ENCODE data around the gene SLFN14.

The SLFN14 gene

GRCh38 chr17:35515027-35515426, 45.6 kb downstream of the SLFN14 start:
- H4K20me1 ChIP-seq (ENCODE audit: insufficient read depth, low read length), result no peaks in the 10 kb centered on the region
- no peaks in the 10 kb centered on the region for H3K79me2 ChIP-seq (ENCODE audit: insufficient read depth, low read length)
- H3K9ac ChIP-seq (ENCODE audit: low read length), result no peak overlapping the region
- H3K4me2 ChIP-seq (ENCODE audit: low read length), result no peak overlapping the region
- H3K27ac ChIP-seq (ENCODE audit: low read depth, low read length, poor library complexity, severe bottlenecking), result no peak overlapping the region
- TF ChIP-seq, protein P1, sequence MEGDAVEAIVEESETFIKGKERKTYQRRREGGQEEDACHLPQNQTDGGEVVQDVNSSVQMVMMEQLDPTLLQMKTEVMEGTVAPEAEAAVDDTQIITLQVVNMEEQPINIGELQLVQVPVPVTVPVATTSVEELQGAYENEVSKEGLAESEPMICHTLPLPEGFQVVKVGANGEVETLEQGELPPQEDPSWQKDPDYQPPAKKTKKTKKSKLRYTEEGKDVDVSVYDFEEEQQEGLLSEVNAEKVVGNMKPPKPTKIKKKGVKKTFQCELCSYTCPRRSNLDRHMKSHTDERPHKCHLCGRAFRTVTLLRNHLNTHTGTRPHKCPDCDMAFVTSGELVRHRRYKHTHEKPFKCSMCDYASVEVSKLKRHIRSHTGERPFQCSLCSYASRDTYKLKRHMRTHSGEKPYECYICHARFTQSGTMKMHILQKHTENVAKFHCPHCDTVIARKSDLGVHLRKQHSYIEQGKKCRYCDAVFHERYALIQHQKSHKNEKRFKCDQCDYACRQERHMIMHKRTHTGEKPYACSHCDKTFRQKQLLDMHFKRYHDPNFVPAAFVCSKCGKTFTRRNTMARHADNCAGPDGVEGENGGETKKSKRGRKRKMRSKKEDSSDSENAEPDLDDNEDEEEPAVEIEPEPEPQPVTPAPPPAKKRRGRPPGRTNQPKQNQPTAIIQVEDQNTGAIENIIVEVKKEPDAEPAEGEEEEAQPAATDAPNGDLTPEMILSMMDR (IDR thresholded peaks at IDR 0.05; ENCODE audit: low read length), result no peak
- TF ChIP-seq EZH2 (IDR thresholded peaks at IDR 0.05; ENCODE audit: borderline replicate concordance, low read length), result no peak
- no peak overlapping the region for H2AFZ ChIP-seq (ENCODE audit: low read length)
- no peaks in the 10 kb centered on the region for H3F3A ChIP-seq (ENCODE audit: insufficient read depth, low read length)
- H3K27me3 ChIP-seq (ENCODE audit: insufficient read depth, low read length), result no peaks in the 10 kb centered on the region
- no peaks in the 10 kb centered on the region for H3K9me3 ChIP-seq (ENCODE audit: low read length)
- no peaks in the 10 kb centered on the region for H3K4me1 ChIP-seq (ENCODE audit: insufficient read depth, low read length, severe bottlenecking)
- H3K9me2 ChIP-seq (ENCODE audit: low read depth, low read length), result no peaks in the 10 kb centered on the region
- H3K36me3 ChIP-seq (ENCODE audit: insufficient read depth, low read length), result no peaks in the 10 kb centered on the region
- H3K4me3 ChIP-seq (ENCODE audit: low read depth, low read length, poor library complexity, severe bottlenecking), result no peak overlapping the region

DNA sequence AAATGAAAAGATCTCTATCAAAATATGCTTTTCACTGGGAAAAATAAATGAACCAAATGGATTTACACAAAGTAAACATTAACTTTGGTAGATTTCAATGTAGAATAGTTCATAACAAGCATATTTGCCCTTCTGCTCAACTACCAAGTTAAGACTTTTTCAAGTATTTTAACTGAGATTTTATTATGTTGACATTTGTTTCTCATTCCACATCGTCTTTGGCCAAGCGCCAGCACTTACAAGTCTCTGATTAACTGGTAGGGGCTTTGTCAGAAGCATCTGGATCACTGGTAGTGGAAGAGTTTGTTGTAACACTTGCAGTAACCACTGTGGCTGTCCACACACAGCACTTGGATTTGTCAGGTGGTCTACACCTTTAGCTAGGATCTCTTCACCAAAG, 46.1 kb downstream of the SLFN14 start:
- H3K27me3 ChIP-seq (ENCODE audit: insufficient read depth, low read length), result no peaks in the 10 kb centered on the region
- H3K9me3 ChIP-seq (ENCODE audit: low read length), result no peaks in the 10 kb centered on the region
- no peak overlapping the region for H3K27ac ChIP-seq (ENCODE audit: low read depth, low read length, poor library complexity, severe bottlenecking)
- no peaks in the 10 kb centered on the region for H3K79me2 ChIP-seq (ENCODE audit: insufficient read depth, low read length)
- no peak overlapping the region for H2AFZ ChIP-seq (ENCODE audit: low read length)
- H3K9ac ChIP-seq (ENCODE audit: low read length), result no peak overlapping the region
- H3K4me2 ChIP-seq (ENCODE audit: low read length), result no peak overlapping the region
- no peaks in the 10 kb centered on the region for H3K36me3 ChIP-seq (ENCODE audit: insufficient read depth, low read length)
- H3K9me2 ChIP-seq (ENCODE audit: low read depth, low read length), result no peaks in the 10 kb centered on the region
- no peaks in the 10 kb centered on the region for H3K4me1 ChIP-seq (ENCODE audit: insufficient read depth, low read length, severe bottlenecking)
- no peaks in the 10 kb centered on the region for H4K20me1 ChIP-seq (ENCODE audit: insufficient read depth, low read length)
- no peaks in the 10 kb centered on the region for H3F3A ChIP-seq (ENCODE audit: insufficient read depth, low read length)
- no peak for TF ChIP-seq EZH2 (IDR thresholded peaks at IDR 0.05; ENCODE audit: borderline replicate concordance, low read length)
- TF ChIP-seq, protein P1 (IDR thresholded peaks at IDR 0.05; ENCODE audit: low read length), result no peak
- H3K4me3 ChIP-seq (ENCODE audit: low read depth, low read length, poor library complexity, severe bottlenecking), result no peak overlapping the region

All from OCI-LY1 (cell line).